OCI-LY7 (cell line): ENCODE data around the gene LSMEM2. TPM values are rescaled to one million over a fixed set of nuclear protein-coding genes. Genes with fewer than 3 reads are reported as not detected.
A peak's percentile ranks its signal among the peaks of the same experiment; 100 is the strongest.

Source experiments
- BruUV-seq: library from RNA; stranded (reverse); fragments of 400-500 nt; replicated peaks from 2 replicates; lab custom pipeline; 2021; lab: Mats Ljungman, UMichigan
- CTCF ChIA-PET: fragments of 300-600 bp; sonication (Branson Sonifier 250); formaldehyde crosslinking; loops from one replicate; lab custom pipeline; 2022; ENCODE audit warnings: antibody characterized with exemption; ENCODE audit not compliant: unreplicated experiment; lab: Charles Lee
- POLR2A ChIA-PET: fragments of 300-600 bp; sonication (Branson Sonifier 250); formaldehyde crosslinking; loops from one replicate; lab custom pipeline; 2022; ENCODE audit warnings: antibody characterized with exemption; lab: Charles Lee
- DNase-seq: peaks from one replicate; pipeline ENCODE4 v3.0.0-alpha.2; 2015; ENCODE audit warnings: low spot score
- H2AFZ ChIP-seq: fragments of 200-600 bp; sonication (generic), shearing (Covaris generic); 2 replicates; pipeline ENCODE4 v1.6.1; 2014; ENCODE audit warnings: mild to moderate bottlenecking, antibody characterized with exemption, low read length, moderate library complexity
- H3K27ac ChIP-seq: fragments of 200-600 bp; sonication (generic); 2 replicates; pipeline ENCODE4 v1.5.1; 2014; ENCODE audit warnings: mixed run types, low read depth, mild to moderate bottlenecking, moderate library complexity, low read length, inconsistent platforms; ENCODE audit not compliant: poor library complexity, severe bottlenecking
- H3K36me3 ChIP-seq: fragments of 200-600 bp; sonication (generic); 2 replicates; pipeline ENCODE4 v1.6.1; 2014; ENCODE audit warnings: mild to moderate bottlenecking, antibody characterized with exemption, low read length, moderate library complexity, mixed read lengths; ENCODE audit not compliant: insufficient read depth
- H3K4me1 ChIP-seq: fragments of 200-600 bp; sonication (generic); 2 replicates; pipeline ENCODE4 v1.5.1; 2014; ENCODE audit warnings: mild to moderate bottlenecking, low read length; ENCODE audit not compliant: insufficient read depth, poor library complexity, severe bottlenecking
- H3K4me2 ChIP-seq: fragments of 200-600 bp; sonication (generic); 2 replicates; pipeline ENCODE4 v1.6.1; 2014; ENCODE audit warnings: mild to moderate bottlenecking, low read length
- H3K4me3 ChIP-seq: fragments of 200-600 bp; sonication (generic); 2 replicates; pipeline ENCODE4 v1.5.1; 2014; ENCODE audit warnings: mild to moderate bottlenecking, low read depth, low read length; ENCODE audit not compliant: poor library complexity, severe bottlenecking
- H3K79me2 ChIP-seq: fragments of 200-600 bp; sonication (generic); 2 replicates; pipeline ENCODE4 v1.6.1; 2016; ENCODE audit warnings: low read depth, mild to moderate bottlenecking, low read length, moderate library complexity, mixed read lengths; ENCODE audit not compliant: insufficient read depth
- H3K9me2 ChIP-seq: fragments of 200-600 bp; sonication (generic); 2 replicates; pipeline ENCODE4 v1.6.1; 2016; ENCODE audit warnings: mild to moderate bottlenecking, low read length, mixed read lengths; ENCODE audit not compliant: insufficient read depth
- H3K9me3 ChIP-seq: fragments of 200-600 bp; sonication (generic); 2 replicates; pipeline ENCODE4 v1.6.1; 2014; ENCODE audit warnings: mild to moderate bottlenecking, mixed run types, low read length, mixed read lengths
- H4K20me1 ChIP-seq: fragments of 200-600 bp; sonication (generic); 2 replicates; pipeline ENCODE4 v1.6.1; 2014; ENCODE audit warnings: mild to moderate bottlenecking, antibody characterized with exemption, low read length, moderate library complexity, mixed read lengths; ENCODE audit not compliant: insufficient read depth
- EZH2phosphoT487 ChIP-seq: fragments of 200-600 bp; sonication (generic); IDR thresholded peaks from 2 replicates; pipeline ENCODE4 v1.6.1; 2018; ENCODE audit warnings: low read depth, borderline replicate concordance, mild to moderate bottlenecking, mixed run types, antibody characterized with exemption, low read length, moderate library complexity, mixed read lengths
- intact Hi-C: fragments of 100-400 bp; cut with micrococcal nuclease; formaldehyde crosslinking; loops from one replicate; pipeline ENCODE4 v1.10.0; 2022; ENCODE audit not compliant: unreplicated experiment
- total RNA-seq, 2 experiments: library from RNA; depleted of rRNA in 1 of 2; stranded (reverse); fragments of >200 nt in 1 of 2; shearing (Covaris generic) in 1 of 2; gene quantifications; 2 replicates each; pipeline ENCODE4 v1.2.3, GENCODE V29; 2014 to 2022
- TF ChIP-seq, protein P1 (sequence below): fragments of 200-600 bp; sonication (generic); conservative IDR thresholded peaks from 2 replicates; pipeline ENCODE4 v1.5.1; 2014; ENCODE audit warnings: mild to moderate bottlenecking, antibody characterized with exemption, low read length, moderate library complexity, mixed read lengths

LSMEM2 gene
- total RNA-seq, 2 experiments from 2014 or later = not detected

DNA sequence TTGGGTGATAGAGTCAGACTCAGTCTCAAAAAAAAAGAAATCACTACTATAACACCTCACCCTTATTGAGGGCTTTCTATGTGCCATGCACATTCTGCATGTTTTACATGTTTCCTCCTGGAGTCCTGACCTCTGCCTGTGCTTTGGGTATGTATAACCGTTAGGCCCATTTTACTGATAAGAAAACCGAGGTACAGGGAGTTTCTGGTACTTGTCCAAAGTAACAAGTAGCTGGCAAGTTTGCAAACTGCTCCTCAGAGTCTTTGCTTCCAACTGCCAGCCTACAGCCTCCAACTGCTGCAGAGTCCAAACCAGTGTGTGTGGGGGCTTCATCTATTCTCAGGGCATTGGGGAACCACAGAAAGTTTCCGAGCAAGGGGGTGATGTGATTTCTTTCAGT lies 46.6 kb upstream of the LSMEM2 start:
- DNase-seq = no peak
- ChIA-PET CTCF (no interaction called here), POLR2A (no interaction called here)
- H3K4me3 ChIP-seq = no peak overlapping the region
- peaks cover 41% of the 10 kb centered on the region for H3K4me1 ChIP-seq
- intact Hi-C loops = no loop called here
- no peaks in the 10 kb centered on the region for H3K9me3 ChIP-seq
- no peaks in the 10 kb centered on the region for H3K36me3 ChIP-seq
- H2AFZ ChIP-seq = no peak overlapping the region
- H3K27ac ChIP-seq = no peak overlapping the region
- peaks cover 11% of the 10 kb centered on the region for H3K79me2 ChIP-seq
- BruUV-seq = no TSS peak
- no peak overlapping the region for H3K4me2 ChIP-seq
- no peaks in the 10 kb centered on the region for H3K9me2 ChIP-seq
- H4K20me1 ChIP-seq = no peaks in the 10 kb centered on the region
- no peak for TF ChIP-seq EZH2phosphoT487
- TF ChIP-seq, protein P1, sequence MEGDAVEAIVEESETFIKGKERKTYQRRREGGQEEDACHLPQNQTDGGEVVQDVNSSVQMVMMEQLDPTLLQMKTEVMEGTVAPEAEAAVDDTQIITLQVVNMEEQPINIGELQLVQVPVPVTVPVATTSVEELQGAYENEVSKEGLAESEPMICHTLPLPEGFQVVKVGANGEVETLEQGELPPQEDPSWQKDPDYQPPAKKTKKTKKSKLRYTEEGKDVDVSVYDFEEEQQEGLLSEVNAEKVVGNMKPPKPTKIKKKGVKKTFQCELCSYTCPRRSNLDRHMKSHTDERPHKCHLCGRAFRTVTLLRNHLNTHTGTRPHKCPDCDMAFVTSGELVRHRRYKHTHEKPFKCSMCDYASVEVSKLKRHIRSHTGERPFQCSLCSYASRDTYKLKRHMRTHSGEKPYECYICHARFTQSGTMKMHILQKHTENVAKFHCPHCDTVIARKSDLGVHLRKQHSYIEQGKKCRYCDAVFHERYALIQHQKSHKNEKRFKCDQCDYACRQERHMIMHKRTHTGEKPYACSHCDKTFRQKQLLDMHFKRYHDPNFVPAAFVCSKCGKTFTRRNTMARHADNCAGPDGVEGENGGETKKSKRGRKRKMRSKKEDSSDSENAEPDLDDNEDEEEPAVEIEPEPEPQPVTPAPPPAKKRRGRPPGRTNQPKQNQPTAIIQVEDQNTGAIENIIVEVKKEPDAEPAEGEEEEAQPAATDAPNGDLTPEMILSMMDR = no peak

DNA sequence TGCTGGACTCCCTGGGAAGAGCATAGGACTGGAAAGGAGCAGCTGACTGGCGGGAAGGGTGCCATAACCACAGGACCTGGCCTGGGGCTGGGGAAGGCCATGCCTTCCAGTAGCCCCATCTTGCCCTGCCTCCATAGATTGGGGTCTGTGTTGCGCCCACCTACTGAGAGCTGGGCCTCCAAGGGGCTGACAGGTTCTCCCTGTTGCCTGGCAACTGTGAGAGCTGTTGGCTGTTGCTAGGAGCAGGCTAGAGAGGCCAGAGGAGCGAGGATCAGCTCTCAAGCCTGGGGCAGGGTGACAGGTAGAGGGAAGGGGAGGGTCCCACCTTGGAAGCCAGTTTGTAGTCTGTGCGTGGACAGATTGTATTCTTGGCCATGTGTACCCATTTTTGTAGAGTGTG lies 45.7 kb upstream of the LSMEM2 start:
- H3K9me3 ChIP-seq = no peaks in the 10 kb centered on the region
- H2AFZ ChIP-seq = no peak overlapping the region
- CTCF ChIA-PET = interaction anchor here (1.1 kb wide), 1 partner anchor 9 kb away, joined by 3 read pairs; no protein-coding TSS in a partner anchor
- H3K36me3 ChIP-seq = peaks cover 1% of the 10 kb centered on the region; the same call in 1 of the 2 replicates
- peaks cover 19% of the 10 kb centered on the region for H3K79me2 ChIP-seq
- no peaks in the 10 kb centered on the region for H4K20me1 ChIP-seq
- intact Hi-C loops = no loop called here
- H3K4me3 ChIP-seq = no peak overlapping the region
- H3K27ac ChIP-seq = no peak overlapping the region
- DNase-seq = no peak
- H3K9me2 ChIP-seq = no peaks in the 10 kb centered on the region
- no peak overlapping the region for H3K4me2 ChIP-seq
- TF ChIP-seq, protein P1 = no peak
- no peak for TF ChIP-seq EZH2phosphoT487
- H3K4me1 ChIP-seq = peaks cover 40% of the 10 kb centered on the region
- BruUV-seq = no TSS peak
- POLR2A ChIA-PET = interaction anchor here (0.7 to 1.0 kb wide), 2 partner anchors 10 to 51 kb away, joined by 3 to 6 read pairs; no protein-coding TSS in a partner anchor

DNA sequence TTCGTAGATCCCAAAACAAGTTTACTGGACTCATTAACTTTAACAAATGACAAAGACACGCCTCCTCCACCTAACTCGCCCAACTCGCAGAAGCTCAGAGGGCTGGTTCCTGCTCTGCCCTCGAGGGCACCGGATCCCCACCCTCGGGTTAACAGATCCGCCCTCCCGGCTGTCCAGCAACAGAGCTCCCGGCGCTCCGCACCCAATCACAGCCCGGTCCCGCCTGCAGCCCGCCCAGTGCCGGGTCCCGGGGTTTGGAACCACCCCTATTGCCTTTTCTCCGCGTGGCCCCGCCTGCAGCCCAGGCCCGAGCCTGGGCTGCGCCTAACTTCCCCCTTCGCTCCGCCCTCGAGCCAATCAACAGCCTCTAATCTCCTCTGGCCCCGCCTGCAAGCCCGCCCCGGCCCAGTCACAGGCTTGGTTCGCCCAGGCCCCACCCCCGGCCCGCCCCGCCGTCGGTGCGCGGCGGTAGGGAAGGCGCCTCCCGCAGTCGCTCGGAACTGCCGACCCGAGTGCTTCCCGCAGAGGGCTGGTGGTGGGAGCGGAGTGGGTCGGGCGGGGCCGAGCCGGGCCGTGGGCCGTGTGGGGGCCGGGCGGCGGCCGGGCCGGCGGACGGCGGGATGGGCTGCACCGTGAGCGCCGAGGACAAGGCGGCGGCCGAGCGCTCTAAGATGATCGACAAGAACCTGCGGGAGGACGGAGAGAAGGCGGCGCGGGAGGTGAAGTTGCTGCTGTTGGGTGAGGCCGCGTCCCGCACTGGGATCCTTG lies 43.0 kb upstream of the LSMEM2 start, which contains the start of gene GNAI2:
Gene GNAI2, plus strand, starts transcription at position 489 of the 768 bp plus-strand sequence. Its CDS starts 132 bp downstream, at position 621.
- peak within 1 kb of the TSS; percentile 64 for H3K27ac ChIP-seq
- H3K36me3 ChIP-seq = peaks cover 24% of the 10 kb centered on the region; the same call in 1 of the 2 replicates
- peak within 1 kb of the TSS; percentile 80 for H3K4me3 ChIP-seq
- DNase-seq = peak; percentile 98
- TF ChIP-seq EZH2phosphoT487 = no peak
- TF ChIP-seq, protein P1 = no peak
- H3K4me1 ChIP-seq = peaks cover 41% of the 10 kb centered on the region
- peaks cover 45% of the 10 kb centered on the region for H3K79me2 ChIP-seq
- POLR2A ChIA-PET = interaction anchor here (0.6 to 1.8 kb wide), 11 partner anchors 8 to 1428 kb away, joined by 3 to 12 read pairs (median 4); partner anchors contain the start of gene TUSC2
- intact Hi-C loops = loop anchor here (5.0 kb wide), 2 partner anchors 101 to 331 kb away; partner anchors contain the start of genes C3orf18 and HEMK1
- H3K9me2 ChIP-seq = no peaks in the 10 kb centered on the region
- H3K9me3 ChIP-seq = no peaks in the 10 kb centered on the region
- peak within 1 kb of the TSS; percentile 87 for H3K4me2 ChIP-seq
- BruUV-seq = no TSS peak
- CTCF ChIA-PET = interaction anchor here (0.5 to 1.1 kb wide), 3 partner anchors 11 to 130 kb away, joined by 3 to 12 read pairs (median 4); no protein-coding TSS in a partner anchor
- H4K20me1 ChIP-seq = no peaks in the 10 kb centered on the region
- H2AFZ ChIP-seq = peak within 1 kb of the TSS; percentile 58; the same call in 1 of the 2 replicates
